ENCODE measurements around the gene ACADSB.

ACADSB gene

DNA sequence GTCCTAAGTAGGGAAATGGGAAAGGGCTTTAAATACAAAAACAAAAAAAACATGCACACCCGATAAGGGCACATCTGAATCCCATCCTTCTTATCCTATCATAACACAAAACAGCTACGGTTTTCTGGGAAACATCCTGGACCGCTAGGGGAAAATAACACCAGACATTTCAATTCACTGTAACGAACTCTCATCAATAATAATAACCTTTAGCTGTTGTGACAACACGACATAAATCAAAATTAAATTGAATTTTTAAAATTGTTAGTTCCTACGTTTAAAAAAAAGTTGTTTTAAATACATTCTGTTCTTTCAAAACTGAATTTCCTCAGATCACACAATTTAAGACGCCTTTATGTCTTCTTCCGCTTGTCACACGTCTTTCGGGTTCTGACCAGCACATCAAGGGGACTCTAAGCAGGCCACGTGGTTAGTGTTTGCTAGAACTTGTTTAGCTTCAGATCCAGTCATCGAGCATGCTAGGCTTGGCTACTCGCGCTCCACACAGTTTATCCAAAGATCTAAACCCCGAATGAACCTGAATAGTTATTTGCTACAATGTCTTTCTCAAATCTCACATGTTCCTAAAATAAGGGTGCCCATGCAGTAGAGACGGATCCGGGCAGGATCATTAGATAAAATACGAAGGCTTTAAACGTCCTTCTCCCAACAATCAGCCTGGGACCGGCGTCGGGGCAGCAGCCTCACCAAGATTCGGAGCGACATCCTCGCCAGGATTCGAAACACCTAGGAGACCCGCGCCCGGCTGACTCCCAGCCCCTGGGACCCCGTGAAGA lies 1.1 kb upstream of the ACADSB start:
- DNase-seq, result no peak

DNA sequence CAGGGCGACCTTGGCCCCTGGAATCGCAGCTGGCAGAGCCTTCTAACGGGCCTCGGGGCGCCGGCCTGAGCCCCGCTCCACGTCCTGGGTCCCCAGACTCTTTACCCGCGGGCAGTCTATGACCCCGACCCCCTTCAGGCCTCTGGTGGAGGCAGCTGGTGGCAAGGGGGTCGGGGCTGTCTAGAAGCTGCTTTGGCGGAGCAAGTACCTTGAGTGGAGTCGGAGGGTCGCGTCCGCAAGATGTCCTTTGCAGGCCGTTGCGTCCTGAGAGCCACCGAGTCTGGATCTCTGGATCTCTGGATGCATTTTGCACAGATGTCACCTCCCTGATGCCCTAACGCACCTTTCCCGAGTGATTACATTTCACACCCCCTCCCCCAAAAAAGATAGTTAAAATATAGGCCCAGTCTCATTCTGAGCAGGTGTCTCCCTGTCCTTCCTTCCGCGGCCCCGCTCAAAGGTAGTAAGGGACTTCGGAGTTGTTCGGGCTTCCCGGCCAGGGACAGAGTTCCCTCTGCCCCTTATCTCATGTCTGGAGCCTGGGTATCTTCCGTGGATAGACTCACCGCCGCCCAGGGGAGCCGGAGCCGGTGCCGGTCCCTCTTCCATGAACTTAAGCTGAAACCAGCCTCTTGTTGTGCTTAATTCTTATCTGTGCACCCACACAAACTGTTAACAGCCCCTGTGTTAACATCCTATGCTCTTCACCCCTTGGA lies 457 bp downstream of the ACADSB start:
- no peak for DNase-seq

GRCh38 chr10:123011987-123012386 lies 3.2 kb downstream of the ACADSB start:
- DNase-seq, result no peak

GRCh38 chr10:123013456-123014419 lies 4.9 kb downstream of the ACADSB start:
- DNase-seq, result no peak

DNA sequence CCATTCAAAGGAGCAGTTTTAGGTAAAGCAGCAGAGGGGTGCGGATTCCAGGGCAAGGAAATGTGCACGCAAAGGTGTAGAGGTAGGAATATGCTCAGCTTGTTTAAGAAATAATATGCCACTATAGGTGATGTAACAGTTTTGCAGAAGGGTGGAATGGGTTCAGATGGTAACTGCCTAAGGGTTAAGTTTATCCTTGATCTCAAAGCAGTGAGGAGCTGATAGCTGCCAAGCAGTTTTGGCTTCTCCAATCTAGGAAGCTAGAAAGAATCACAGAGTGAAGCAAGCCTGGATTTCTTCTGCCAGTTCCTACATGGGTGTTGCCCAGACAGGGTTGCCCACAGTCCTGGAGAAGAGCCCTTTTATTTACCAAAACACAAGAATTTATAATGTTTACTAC lies 6.0 kb downstream of the ACADSB start:
- no peak for DNase-seq

DNA sequence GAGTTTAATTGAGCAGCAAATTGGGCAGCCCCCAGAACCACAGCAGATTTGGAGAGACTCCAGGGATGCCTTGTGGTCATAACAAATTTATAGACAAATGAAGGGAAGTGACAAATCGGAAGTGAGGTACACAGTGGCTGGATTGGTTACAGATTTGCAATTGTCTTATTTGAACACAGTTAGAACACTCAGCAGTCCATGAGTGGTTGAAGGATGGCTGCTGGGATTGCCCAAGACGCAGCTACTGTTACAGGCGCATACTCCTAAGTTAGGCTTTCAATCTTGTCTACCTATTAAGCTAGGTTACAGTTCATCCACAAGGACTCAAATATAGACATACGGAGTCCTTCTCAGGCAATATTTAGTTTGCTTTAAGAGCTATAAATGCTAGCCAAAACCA lies 7.4 kb downstream of the ACADSB start:
- DNase-seq, result no peak

DNA sequence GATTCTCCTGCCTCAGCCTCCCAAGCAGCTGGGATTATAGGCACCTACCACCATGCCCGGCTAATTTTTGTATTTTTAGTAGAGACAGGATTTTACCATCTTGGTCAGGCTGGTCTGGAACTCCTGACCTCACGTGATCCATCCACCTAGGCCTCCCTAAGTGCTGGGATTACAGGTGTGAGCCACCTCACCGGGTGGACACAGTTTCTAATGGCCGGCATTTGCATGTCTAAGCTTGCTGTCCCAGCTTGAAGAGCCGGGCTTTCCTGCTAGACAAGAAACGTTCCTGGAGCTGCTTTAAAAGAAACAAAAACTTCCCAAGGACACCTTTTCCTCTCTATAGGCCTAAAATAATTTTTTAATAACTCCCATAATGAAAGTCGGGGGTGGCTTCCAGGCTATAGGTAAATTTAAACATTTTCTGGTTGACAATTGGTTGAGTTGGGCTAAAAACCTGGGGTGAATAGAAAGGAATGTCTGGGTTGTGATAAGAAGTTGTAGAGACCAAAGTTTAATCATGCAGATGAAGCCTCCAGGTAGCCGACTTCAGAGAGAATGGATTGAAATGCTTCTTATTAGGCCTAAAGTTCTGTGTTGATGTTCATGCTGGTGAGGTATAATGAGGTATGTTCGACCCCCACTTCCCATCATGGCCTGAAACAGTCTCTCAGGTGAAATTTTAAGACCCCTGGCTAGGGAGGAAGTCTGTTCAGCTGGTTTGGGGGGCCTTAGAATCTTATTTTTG lies 8.8 kb downstream of the ACADSB start:
- no peak for DNase-seq

DNA sequence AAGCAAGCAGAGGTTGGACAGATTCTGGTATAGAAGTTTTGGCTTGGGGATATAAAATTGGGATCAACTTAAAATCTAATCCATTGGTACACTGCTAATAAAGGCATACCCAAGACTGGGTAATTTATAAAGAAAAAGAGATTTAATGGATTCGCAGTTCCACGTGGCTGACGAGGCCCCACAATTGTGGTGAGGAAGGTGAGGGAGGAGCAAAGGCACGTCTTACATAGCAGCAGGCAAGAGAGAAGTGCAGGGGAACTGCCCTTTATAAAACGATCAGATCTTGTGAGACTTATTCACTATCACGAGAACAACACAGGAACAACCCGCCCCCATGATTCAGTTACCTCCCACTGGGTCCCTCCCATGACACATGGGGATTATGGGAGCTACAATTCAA lies 9.7 kb downstream of the ACADSB start:
- no peak for DNase-seq

DNA sequence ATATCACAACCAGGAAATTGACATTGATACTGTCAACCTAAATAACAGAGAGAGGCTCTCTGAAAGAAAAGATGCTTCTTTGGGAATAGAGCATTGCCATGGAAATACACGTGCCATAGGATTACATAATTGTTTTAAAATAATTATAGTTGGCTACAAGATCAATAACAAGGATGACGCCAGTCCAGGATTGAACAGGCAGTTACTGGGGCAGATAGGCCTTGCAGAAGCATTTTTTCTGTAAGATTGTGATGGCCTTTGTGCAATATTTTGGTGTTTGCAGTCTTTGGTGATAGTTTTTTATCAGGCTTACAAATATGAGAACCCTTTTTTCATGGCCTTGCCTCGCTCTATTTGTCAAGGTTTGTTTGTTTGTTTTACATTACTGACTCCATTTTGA lies 10.5 kb downstream of the ACADSB start:
- no peak for DNase-seq

- no peak for DNase-seq
Observed at GRCh38 chr10:123019941-123020703, 11.3 kb downstream of the ACADSB start.

DNA sequence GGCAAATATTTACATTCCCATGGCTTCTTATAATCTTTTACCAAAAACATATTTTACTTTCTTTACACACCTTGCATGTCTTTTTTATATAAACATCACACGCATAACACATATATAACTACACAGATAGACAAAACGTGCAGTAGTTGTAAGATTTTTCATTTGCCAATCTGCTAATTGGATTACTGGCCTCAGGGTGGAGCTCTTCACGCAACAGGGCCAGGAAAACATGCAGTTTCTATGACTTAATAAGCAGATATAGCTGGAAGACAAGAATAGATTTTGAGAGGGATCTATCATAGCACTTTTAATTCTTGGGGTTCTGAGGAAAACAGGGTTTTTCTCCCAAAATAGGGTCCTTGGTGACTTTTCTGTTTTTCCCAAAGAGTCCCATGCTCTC lies 12.7 kb downstream of the ACADSB start:
- no peak for DNase-seq

- DNase-seq, result no peak
Observed at GRCh38 chr10:123024540-123024939, 15.7 kb downstream of the ACADSB start.

GRCh38 chr10:123026302-123026701 lies 17.5 kb downstream of the ACADSB start:
- no peak for DNase-seq

DNA sequence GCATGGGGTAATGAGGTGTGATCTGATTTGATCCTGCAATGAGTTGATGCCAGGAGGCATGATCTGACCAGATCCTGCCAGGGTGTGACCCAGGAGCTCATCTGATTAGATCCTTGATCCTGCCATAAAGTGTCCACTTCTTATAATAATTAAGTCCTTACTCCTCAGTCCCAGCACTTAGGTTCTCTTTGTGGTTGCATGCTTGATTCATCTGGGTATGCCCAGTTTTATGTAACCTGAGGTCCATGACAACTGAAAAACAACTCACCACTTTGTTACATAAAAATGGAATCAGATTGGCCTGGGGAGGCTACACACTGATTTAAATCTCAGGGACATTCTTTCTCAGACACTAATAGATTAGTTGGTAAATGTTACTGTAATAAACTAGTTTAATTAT lies 19.1 kb downstream of the ACADSB start:
- DNase-seq, result no peak

- no peak for DNase-seq
Observed at GRCh38 chr10:123031124-123031523, 22.3 kb downstream of the ACADSB start.

GRCh38 chr10:123034332-123034731 lies 25.5 kb downstream of the ACADSB start:
- DNase-seq, result no peak

- DNase-seq, result no peak
Observed at GRCh38 chr10:123035467-123036086, 26.8 kb downstream of the ACADSB start.

GRCh38 chr10:123038782-123039631 lies 30.2 kb downstream of the ACADSB start:
- no peak for DNase-seq

GRCh38 chr10:123039632-123039930 lies 30.8 kb downstream of the ACADSB start:
- no peak for DNase-seq

DNA sequence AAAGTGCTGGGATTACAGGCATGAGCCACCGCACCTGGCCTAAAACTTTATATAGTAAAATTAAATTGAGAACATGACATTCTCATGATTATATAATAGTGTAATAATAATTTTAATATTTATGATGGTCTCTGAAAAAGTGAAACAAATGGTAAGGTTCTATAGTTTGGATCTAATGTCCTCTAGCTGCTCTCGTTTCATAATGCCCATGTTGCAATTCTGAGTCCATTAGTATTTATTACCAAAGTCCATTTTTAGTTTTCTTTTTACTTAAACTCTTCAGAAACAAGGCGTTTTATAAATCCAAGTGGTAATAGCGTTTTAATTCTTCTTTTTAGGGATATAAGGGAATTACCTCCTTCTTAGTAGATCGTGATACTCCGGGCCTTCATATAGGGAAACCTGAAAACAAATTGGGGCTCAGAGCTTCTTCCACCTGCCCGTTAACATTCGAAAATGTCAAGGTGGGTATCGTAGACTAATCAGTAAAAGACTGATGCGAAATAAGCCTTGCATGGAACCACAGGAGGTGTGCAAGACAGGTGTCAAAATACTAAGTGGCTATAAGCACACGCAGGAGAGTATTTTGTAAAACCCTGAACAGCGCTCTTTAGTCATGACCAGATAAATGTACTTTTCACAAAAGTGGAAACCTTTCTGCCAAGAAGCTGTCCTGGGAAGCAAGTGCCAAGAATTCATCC lies 34.1 kb downstream of the ACADSB start:
- DNase-seq, result no peak

Measured in COR-L47 (cell line).